Lung (tissue), 12 donors: ENCODE data around the gene COL8A2. TPM values are rescaled to one million over a fixed set of nuclear protein-coding genes. Genes with fewer than 3 reads are reported as not detected.

Source experiments
- ATAC-seq: fragments of 200-7000 bp; cut with Tn5 transposase; one replicate; pipeline ENCODE4 v1.9.1; 2020; ENCODE audit warnings: moderate number of reproducible peaks; ENCODE audit not compliant: insufficient read depth, low FRiP score
- DNase-seq, 3 donors: peaks; one replicate each; pipeline ENCODE4 v3.0.0-alpha.2; 2013 to 2017
- H3K27ac ChIP-seq, 2 donors: one replicate each; pipeline ENCODE4 v1.5.1; 2013; ENCODE audit warnings: mild to moderate bottlenecking in 2 of 2, moderate library complexity in 2 of 2, control low read depth in 1 of 2, inconsistent platforms in 1 of 2, low read depth in 1 of 2, low read length in 1 of 2
- H3K27me3 ChIP-seq, 3 donors: one replicate each; pipeline ENCODE4 v1.5.1; 2013; ENCODE audit warnings: low read length in 2 of 3; ENCODE audit not compliant: control insufficient read depth in 3 of 3, insufficient read depth in 3 of 3
- H3K36me3 ChIP-seq, 4 donors: one replicate each; pipeline ENCODE4 v1.5.1; 2013; ENCODE audit warnings: low read length in 4 of 4, mild to moderate bottlenecking in 1 of 4, moderate library complexity in 1 of 4; ENCODE audit not compliant: control insufficient read depth in 4 of 4, insufficient read depth in 4 of 4
- H3K4me1 ChIP-seq, 5 donors: one replicate each; pipeline ENCODE4 v1.5.1; 2013; ENCODE audit warnings: low read length in 5 of 5, mild to moderate bottlenecking in 2 of 5, moderate library complexity in 1 of 5; ENCODE audit not compliant: control insufficient read depth in 5 of 5, insufficient read depth in 5 of 5
- H3K4me3 ChIP-seq: one replicate; pipeline ENCODE4 v1.5.1; 2013; ENCODE audit warnings: mild to moderate bottlenecking, control low read depth, moderate library complexity
- H3K9ac ChIP-seq, 2 donors: one replicate each; pipeline ENCODE4 v1.5.1; 2013; ENCODE audit warnings: low read length in 2 of 2, control low read depth in 1 of 2; ENCODE audit not compliant: insufficient read depth in 1 of 2
- H3K9me3 ChIP-seq, 4 donors: one replicate each; pipeline ENCODE4 v1.5.1; 2013; ENCODE audit warnings: low read length in 3 of 4, mild to moderate bottlenecking in 1 of 4, moderate library complexity in 1 of 4; ENCODE audit not compliant: control insufficient read depth in 4 of 4, insufficient read depth in 3 of 4
- WGBS, 2 donors: extraction: QIAGEN DNeasy Blood & Tissue Kit; methylation state at CpG; one replicate each; pipeline ENCODE4 v1.1.7; 2013; 5-methylcytosine and 5-hydroxymethylcytosine counted together
- polyA plus RNA-seq, 2 donors: library from polyadenylated mRNA; stranded (reverse); fragments of 200-250 nt; gene quantifications; one replicate each; pipeline ENCODE4 v1.2.1, GENCODE V29; 2013
- total RNA-seq, 2 donors: library from RNA; depleted of rRNA in 1 of 2; stranded (reverse); fragments of >200 nt in 1 of 2; gene quantifications; one replicate each; pipeline ENCODE4 v1.2.1, GENCODE V29; 2014 to 2021
- TF ChIP-seq, protein P1 (sequence below): IDR thresholded peaks from 2 replicates; pipeline ENCODE4 v1.5.1; 2012; ENCODE audit warnings: mild to moderate bottlenecking; ENCODE audit errors: control extremely low read depth, extremely low read depth
- donor health status: control.
- donor health status: control.
- donor health status: Bipolar disorder and iron deficiency.
- donor health status: healthy.
- donor health status: DM: yes; HTN: yes; CAD: no.

Gene COL8A2
- total and polyA plus RNA-seq, 4 donors, result 2.0 to 6.0 (median 3.3) TPM

DNA sequence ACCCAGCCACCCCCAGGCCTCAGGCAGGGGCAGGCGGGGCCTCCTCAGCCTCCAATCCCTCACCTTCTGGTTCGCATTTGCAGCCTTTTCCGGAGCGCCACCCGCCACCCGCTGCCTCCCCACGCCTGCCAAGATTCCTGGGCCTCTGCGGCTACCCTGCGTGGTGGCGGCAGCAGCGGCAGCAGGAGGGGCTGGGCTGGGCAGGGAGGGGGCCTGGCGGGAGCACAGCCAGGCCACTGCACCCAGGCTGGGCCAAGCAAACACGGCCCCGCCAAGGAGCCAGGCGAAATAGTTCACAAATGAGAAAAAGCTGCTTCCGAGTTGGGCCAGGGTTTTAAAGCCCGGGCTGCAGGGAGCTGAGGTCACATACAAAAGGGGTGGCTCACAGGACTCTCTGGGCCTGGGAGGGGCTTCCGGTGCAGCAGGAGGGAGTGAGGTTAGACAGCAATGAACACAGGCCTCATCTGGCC is 9.8 kb downstream of the COL8A2 start:
- Histone ChIP-seq H3K4me1 (peaks cover 0 to 11% (median 0%) of the 10 kb centered on the region in 5 donors), H3K9ac (peak overlapping the region in 1 of 2 donors; percentile 11), H3K9me3 (no peaks in the 10 kb centered on the region), H3K27ac (peak overlapping the region in 1 of 2 donors; percentile 23), H3K4me3 (no peak overlapping the region), H3K27me3 (no peaks in the 10 kb centered on the region), H3K36me3 (no peaks in the 10 kb centered on the region)
- DNase-seq (peak; percentile 62 to 70 (median 64)), ATAC-seq (no peak)
- TF ChIP-seq, protein P1, sequence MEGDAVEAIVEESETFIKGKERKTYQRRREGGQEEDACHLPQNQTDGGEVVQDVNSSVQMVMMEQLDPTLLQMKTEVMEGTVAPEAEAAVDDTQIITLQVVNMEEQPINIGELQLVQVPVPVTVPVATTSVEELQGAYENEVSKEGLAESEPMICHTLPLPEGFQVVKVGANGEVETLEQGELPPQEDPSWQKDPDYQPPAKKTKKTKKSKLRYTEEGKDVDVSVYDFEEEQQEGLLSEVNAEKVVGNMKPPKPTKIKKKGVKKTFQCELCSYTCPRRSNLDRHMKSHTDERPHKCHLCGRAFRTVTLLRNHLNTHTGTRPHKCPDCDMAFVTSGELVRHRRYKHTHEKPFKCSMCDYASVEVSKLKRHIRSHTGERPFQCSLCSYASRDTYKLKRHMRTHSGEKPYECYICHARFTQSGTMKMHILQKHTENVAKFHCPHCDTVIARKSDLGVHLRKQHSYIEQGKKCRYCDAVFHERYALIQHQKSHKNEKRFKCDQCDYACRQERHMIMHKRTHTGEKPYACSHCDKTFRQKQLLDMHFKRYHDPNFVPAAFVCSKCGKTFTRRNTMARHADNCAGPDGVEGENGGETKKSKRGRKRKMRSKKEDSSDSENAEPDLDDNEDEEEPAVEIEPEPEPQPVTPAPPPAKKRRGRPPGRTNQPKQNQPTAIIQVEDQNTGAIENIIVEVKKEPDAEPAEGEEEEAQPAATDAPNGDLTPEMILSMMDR, result no peak
- WGBS, 2 donors, result 59 to 73% methylated on average over 18 of the region's 18 CpGs

DNA sequence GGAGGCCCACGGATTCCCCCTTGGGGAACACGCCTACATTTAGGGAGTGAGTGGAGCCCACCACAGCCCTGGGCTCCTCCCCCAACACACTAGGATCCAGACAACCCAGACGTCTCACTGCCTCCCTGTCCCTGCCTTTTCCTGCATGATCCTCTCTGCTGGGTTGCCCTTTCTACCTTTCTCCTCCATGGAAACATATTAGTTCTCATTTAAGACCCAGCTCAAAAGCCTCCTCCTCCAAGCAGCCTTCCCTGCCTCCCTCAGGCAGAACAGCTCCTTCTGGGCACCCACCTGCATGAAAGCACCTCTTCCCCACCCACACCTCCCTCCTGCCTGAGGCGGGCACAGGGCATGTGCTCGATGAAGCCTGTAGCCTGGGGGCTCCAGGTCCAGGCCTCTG is 10.7 kb downstream of the COL8A2 start:
- H3K4me3 ChIP-seq, result no peak overlapping the region
- no peaks in the 10 kb centered on the region for H3K27me3 ChIP-seq
- H3K27ac ChIP-seq, result no peak overlapping the region
- H3K4me1 ChIP-seq, result peaks cover 0 to 11% (median 0%) of the 10 kb centered on the region in 5 donors
- 72 to 87% methylated on average over 5 of the region's 5 CpGs for WGBS, 2 donors
- H3K9ac ChIP-seq, result no peak overlapping the region
- no peaks in the 10 kb centered on the region for H3K9me3 ChIP-seq
- TF ChIP-seq, protein P1, result no peak
- DNase-seq (no peak), ATAC-seq (no peak)
- no peaks in the 10 kb centered on the region for H3K36me3 ChIP-seq

DNA sequence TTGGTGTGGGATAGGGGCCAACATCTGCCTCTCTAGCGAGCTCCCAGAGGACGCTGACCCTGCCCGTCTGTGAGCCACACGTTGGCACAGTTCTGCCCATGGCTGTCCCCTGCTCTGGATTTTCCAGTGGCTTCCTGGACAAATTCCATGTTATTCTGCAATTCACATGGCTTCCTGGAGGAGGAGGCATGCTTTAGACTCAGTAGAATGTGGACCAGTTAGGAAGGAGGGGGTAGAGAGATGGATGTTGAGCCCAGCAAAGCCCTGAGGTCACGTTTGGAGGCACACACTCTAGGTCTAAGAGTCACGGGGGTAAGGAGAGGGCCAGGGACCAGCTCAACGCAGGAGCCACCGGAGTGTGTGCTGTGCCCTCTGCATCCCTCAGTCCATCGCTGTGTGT is 12.2 kb downstream of the COL8A2 start:
- WGBS, 2 donors, result 89 to 93% methylated on average over 9 of the region's 9 CpGs
- Histone ChIP-seq H3K27me3 (no peaks in the 10 kb centered on the region), H3K4me1 (peaks cover 0 to 11% (median 0%) of the 10 kb centered on the region in 5 donors), H3K27ac (no peak overlapping the region), H3K36me3 (no peaks in the 10 kb centered on the region), H3K9me3 (no peaks in the 10 kb centered on the region), H3K9ac (no peak overlapping the region), H3K4me3 (no peak overlapping the region)
- DNase-seq, result no peak
- TF ChIP-seq, protein P1, result no peak
- no peak for ATAC-seq

DNA sequence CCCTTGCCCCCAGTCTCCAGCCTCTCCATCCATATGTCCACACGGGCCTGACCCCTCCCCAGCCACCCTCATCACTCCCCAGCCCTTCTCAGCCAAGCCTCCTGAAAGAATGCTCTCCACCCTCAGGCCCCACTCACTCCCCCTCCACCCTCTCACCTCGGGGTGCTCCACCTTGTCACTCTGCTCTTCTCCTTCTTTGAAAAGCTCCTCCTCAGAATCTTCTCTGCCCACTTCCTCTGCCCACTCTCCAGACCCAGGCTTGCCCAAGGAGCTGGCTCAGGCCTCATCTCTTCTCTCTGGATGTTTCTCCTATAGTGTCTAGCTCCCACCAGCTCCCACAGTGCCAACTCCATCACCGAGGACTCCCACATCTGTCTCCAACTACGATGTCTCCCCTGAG is 13.9 kb downstream of the COL8A2 start:
- Histone ChIP-seq H3K4me3 (no peak overlapping the region), H3K27ac (no peak overlapping the region), H3K9me3 (no peaks in the 10 kb centered on the region), H3K4me1 (peaks cover 0 to 11% (median 0%) of the 10 kb centered on the region in 5 donors), H3K27me3 (no peaks in the 10 kb centered on the region), H3K36me3 (no peaks in the 10 kb centered on the region), H3K9ac (no peak overlapping the region)
- ATAC-seq, result no peak
- TF ChIP-seq, protein P1, result no peak
- 62 to 75% methylated on average over 4 of the region's 4 CpGs for WGBS, 2 donors
- no peak for DNase-seq
